HG02870 (cell line): ENCODE data around the gene DOCK8.
"Not testable (repeated sequence)": the region's sequence is repeated elsewhere in the genome, so short reads cannot be mapped to it uniquely, and the experiment has no call there.

ENCODE experiments used
- ATAC-seq: cut with Tn5 transposase; IDR thresholded peaks from one replicate; pipeline ENCODE4 v1.9.1; 2021; ENCODE audit warnings: mild to moderate bottlenecking, moderate library complexity; ENCODE audit not compliant: unreplicated experiment

Gene DOCK8

DNA sequence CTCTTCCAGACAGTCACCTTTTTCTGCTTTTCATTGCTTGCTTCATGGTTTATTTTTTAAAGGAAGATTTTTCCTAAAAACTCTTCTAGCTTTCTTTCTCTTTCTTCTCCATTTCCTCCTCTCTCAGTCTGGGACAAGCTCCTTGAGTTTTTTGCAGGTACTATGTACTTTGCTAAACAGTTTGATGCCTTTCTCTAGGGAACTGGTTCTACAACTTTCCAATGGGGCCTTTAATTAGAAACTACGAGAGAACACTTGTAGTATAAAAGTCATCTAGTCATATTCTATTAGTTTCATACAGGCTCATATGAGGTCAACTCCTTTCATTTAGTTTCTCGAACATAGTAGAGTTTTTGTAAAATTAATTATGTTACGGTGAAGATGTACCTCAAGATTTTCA is 189.6 kb downstream of the DOCK8 start:
- ATAC-seq, result no peak

- ATAC-seq, result no peak
Measured at GRCh38 chr9:405341-405740, 190.7 kb downstream of the DOCK8 start.

DNA sequence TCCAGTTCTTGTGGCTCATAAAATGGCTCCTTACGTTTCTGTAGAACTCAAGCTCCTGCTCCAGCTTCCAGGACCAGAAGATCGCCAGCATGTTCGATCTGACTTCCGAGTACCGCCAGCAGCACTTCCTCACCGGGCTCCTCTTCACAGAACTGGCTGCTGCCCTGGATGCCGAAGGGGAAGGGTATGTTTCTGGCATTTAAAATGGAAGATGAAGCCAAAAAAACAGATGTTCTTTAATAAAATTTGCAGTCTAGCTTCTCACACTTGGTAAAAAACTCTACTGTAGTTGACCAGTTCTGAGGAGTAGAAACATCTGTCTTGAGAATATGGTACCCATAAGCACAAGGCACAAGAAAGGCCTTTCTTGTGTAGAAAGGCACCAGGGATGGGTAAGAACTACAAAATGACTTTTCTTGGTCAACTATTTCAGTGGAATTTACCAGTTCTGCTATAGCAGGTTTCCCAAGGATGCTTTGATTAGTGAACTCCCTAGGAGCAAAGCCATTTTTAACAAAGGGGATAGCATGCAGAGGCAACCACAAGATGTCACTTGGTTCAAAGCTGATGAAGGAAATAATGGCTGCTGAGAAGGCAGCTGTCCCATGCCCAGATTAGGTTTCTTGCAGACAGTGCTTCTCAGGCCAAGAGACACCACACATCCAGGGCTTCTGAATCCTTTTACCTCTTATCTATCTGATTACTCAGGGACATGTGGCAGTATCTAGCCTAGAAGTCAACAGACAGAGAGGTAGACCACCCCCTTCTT is 192.4 kb downstream of the DOCK8 start:
- ATAC-seq, result no peak

DNA sequence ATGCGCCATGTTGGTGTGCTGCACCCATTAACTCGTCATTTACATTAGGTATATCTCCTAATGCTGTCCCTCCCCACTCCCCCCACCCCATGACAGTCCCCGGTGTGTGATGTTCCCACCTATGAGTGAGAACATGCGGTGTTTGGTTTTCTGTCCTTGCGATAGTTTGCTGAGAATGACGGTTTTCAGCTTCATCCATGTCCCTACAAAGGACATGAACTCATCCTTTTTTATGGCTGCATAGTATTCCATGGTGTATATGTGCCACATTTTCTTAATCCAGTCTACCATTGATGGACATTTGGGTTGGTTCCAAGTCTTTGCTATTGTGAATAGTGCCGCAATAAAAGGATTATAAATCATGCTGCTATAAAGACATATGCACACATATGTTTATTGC is 195.0 kb downstream of the DOCK8 start:
- ATAC-seq, result not testable (repeated sequence)

DNA sequence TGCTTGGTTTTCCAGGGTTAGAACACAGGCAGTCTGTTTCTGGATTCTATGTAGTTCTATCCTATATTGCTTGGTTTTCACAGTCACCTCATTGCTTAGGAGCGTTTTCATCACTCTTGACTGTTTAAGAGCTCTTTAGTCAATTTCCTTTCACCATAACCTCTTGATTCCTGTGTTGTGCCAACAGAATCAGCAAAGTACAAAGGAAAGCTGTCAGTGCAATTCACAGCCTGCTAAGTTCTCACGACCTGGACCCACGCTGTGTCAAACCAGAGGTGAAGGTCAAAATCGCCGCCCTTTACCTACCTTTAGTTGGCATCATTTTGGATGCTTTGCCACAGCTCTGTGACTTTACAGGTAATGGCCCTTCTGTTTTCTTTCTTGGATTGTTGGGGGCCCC is 199.9 kb downstream of the DOCK8 start:
- no peak for ATAC-seq

GRCh38 chr9:419571-420171 is 205.0 kb downstream of the DOCK8 start:
- no peak for ATAC-seq

DNA sequence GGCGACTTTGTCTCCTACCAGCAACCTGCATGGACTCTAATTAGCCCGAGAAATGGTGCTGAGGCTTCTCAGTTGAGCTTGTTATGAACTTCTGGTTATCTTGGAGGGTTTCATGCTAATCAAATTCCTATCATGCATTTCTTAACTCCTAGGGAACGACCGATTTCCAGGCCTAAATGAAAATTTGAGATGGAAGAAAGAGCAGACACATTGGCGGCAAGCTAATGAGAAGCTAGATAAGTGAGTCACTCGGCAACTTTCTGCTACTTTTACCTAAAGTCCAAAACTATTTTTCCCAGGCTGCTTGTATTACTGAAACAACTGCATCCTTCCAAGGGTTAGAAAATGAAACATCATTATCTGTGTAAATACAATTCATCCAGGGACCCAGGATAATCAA is 207.2 kb downstream of the DOCK8 start:
- no peak for ATAC-seq

DNA sequence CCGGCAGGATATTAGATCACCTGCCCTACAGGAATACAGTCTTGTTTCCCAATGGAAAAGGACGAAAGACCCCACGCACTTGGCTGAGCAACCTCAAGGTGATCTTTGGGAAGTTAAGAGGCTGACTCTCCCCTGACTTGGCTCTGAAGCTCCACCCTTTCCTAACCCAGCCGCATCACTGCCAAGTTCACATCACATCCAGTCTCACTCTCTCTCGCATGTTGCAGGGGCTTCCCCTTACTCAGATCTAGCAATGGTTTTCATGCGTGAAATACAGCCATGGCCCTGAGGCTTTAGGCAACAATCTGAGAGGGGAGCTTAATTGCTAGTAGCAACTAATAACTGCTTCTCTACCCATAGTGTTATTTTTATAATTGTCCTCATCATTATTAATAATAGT is 211.6 kb downstream of the DOCK8 start:
- ATAC-seq, result no peak

DNA sequence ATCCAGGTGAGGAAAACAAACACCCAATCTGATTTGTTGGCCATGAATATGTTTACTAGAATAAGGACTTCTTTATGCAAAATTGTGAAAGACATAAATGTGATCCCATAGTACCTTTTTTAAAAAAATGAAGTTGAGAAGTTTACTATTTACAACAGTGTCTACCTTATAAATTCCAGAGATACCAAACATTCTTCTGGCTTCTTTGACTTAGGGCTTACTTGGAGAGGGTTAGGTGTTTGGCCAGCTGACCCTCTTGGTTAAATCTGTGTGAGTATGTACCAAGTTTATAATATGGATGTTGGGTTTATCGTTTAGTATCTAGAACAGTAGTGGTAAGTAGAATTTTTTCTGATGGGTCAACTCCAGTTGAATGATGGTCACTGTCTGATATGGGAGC is 212.3 kb downstream of the DOCK8 start:
- no peak for ATAC-seq

DNA sequence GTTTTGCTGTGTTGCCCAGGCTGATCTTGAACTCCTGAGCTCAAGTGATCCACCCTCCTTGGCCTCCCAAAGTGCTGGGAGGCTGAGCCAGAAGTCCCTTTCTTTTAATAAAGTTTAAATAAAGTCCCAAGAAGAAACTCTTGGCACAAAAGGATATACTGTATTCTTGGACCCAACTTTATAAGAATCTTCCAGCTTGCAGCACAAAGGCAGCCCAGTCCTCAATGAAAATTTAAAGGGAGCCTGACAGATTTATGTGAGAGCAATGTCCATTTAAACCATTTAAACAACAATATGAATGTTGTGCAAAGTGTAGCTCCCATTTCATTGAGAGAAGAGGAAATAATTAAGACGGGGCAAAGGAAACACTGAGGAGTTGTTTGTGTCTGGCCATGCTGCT is 217.0 kb downstream of the DOCK8 start:
- no peak for ATAC-seq

DNA sequence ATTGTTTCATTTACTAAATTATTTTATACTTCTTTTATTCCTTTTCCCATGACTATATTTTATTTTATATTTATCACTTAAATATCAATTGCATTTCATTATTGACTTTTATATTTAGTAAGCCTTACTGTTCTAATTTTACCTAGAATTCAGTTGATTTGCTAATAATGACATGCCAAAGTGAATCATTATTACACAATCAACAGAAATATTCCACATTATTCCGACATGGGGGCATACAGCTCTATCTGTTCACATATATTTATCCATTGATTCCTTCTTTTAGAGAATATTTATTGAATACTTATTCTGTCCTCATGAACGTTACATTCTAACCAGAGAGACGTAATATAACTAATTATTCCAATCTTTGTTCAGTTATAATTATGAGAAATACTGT is 221.8 kb downstream of the DOCK8 start:
- ATAC-seq, result no peak

DNA sequence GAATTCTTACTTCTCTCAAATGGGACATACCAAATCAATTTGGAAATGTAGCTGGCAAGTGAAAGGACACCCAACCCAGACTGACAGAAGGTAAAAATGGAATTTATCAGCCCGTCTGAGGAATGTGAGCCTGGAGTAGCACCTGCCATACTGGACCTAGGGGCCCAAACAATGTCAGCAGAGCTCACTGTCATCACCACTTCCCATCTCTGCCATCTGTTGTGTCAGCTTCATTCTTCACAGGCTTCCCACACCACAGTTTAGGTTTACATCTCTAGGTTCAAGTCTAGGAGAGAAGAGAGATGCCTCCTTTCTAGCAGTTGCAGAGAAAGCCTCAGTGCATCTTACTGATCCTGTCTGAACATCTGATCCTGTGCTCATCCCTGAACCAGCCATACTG is 222.4 kb downstream of the DOCK8 start:
- ATAC-seq, result no peak

DNA sequence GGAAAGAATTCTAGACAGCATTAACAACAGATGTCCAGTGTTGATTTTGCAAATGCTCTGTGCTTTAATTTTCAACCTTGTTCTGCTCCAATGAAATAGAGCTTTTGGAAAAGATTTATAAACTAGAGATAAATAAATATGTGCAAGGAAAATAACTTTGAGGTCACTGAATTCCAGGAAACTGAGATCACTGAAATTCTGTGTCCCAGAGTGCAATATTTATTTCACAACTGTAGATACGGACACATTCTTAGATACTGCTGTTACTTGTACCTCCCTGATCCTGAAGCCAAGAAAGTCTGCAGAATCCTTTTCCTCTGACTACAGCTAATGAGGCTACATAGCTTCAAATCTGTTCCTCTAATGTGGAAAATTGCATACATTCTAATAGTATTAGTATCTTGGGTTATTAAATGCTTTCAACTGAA is 222.9 kb downstream of the DOCK8 start:
- ATAC-seq, result no peak

GRCh38 chr9:438066-438465 is 223.4 kb downstream of the DOCK8 start:
- no peak for ATAC-seq

DNA sequence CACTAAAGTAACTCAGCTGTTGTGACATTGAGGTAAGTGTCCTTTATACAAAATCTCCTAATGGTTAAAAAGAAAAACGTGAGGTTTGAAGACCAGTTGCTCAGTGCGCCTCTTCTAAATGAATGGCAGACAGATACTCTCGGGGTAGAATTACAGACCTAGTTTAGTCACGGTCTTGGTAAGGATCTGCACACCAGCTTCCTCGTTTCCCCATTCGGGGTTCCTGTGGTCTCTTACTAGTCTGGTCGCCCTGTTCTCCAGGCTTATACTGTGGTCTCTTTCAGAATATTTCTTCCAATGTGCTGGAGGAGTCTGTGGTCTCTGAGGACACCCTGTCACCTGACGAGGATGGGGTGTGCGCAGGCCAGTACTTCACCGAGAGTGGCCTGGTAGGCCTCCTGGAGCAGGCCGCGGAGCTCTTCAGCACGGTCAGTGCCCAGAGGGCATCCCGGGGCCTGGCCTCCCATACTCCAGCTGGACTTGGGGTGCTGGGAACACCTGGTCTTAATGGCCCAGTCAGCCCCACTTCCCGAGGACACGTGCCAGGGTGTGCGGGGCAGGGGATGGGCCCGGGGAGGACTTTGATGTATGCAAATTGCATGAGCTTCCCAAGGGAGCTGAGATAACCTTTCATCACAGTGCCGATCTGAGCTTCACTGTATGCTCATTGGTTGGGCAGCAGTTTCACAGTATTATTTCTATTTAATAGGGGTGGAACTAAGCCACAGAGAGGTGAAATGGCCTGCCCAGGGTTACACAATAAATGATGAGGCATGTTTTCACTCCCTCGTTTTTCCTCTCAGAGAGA is 224.5 kb downstream of the DOCK8 start:
- ATAC-seq, result no peak

DNA sequence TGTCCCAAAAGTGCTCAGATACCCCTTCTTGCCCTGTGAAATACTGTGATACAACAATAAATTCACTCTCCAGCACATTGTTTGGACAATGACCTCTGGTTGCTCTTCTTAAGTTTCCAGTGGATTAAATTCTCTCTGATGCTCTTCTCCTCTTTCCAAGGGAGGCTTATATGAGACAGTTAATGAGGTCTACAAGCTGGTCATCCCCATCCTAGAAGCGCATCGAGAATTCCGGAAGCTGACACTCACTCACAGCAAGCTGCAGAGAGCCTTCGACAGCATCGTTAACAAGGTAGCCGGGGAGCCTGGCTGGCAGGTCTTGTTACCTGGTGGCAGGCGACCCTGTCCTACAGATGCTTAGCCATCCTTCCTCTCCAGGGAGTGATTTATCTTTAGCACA is 226.5 kb downstream of the DOCK8 start:
- ATAC-seq, result no peak

GRCh38 chr9:444528-444927 is 229.9 kb downstream of the DOCK8 start:
- ATAC-seq, result no peak

DNA sequence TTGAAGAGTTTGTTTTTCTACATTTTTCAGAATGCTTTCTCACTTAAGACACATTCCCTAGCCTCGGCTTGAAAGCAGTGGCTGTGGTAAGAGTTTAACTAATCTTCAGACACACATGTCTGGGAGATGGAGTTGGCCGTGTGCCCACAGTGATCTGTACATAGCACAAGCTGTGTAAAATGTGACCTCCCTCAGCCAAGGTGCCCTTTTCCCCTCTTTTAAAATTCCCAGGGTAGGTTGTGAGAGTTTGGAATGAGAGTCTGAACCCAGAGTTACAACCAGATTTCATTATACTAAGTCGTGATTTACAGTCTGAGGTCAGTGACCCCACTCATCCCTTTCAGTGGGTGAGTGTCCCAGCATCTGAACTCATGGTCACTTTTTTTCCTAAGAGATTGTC is 230.4 kb downstream of the DOCK8 start:
- ATAC-seq, result no peak

DNA sequence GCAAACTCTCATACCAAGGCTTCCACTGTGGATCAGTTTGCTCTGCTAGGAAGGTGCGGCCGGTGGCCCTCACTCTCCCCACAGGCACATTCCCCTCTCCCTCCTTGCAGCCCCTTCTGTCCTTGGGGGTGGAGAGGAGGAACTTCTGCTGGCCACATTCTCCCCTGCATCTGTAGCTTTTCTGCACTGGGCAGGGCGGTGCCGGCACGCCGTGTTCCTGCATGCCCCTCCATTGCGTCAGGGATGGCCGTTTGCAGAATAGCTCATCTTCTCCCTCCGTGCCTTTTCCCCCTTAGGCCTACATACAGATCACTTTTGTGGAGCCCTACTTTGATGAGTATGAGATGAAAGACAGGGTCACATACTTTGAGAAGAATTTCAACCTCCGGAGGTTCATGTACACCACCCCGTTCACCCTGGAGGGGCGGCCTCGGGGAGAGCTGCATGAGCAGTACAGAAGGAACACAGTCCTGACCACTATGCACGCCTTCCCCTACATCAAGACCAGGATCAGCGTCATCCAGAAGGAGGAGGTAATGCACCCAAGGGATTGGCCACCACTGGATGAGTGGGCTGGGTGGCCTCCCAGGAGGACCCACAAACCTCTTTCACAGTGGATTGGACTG is 231.5 kb downstream of the DOCK8 start:
- no peak for ATAC-seq

DNA sequence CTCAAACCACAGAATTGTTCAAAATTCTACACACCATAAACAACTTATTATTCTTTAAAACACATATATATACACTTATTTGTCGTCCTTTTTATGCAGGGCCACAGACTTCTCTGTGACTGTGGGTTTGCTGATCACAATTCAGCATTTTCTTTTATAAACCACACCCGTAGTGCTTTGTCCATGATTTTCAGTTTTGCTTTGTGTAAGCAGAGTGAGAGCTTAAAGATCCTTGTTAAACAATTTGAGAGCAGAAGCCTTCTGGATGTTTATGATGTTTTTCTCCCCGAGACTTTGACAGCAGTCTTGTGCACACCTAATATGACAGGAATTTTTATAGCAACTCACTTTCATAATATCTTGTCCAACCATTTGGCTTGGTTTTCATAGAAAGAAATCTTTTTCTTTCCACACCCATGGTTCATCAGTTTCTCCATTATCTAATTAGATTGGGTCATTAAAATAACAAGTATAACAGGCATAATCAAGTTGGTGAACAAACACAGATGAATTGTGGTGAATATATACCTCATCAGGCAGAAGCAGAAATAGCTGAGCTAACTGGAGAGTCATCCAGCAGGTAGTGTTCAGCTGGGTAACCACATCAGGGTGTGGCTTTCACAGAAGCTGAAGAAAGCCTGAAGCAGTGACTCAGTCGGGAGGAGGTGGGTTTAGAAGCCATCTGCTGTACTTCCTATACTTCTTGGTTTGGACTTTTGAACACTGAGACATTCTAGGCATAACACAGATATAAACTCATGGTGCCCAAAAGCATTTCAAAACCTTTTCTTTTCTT is 232.8 kb downstream of the DOCK8 start:
- ATAC-seq, result peak; percentile 57

- ATAC-seq, result no peak
Measured at GRCh38 chr9:450057-450456, 235.4 kb downstream of the DOCK8 start.
